ENCODE results near the gene CCND3. TPM values are rescaled to one million over a fixed set of nuclear protein-coding genes. Genes with fewer than 3 reads are reported as not detected.
A peak's percentile ranks its signal among the peaks of the same experiment; 100 is the strongest.

The CCND3 gene
- total and polyA plus RNA-seq, 2 of the 13 experiments (the other 11 are each of a cell fraction or from before 2014, with no cell fraction given), result 4.3 to 7.2 TPM

GRCh38 chr6:41895300-41896233 lies 46.0 kb downstream of the CCND3 start, which contains the start of gene USP49 (continued):
- no peak for TF ChIP-seq AHDC1 (CRISPR knock-in tag; IDR thresholded peaks at IDR 0.05; ENCODE audit: borderline replicate concordance)
- TF ChIP-seq, protein P1, sequence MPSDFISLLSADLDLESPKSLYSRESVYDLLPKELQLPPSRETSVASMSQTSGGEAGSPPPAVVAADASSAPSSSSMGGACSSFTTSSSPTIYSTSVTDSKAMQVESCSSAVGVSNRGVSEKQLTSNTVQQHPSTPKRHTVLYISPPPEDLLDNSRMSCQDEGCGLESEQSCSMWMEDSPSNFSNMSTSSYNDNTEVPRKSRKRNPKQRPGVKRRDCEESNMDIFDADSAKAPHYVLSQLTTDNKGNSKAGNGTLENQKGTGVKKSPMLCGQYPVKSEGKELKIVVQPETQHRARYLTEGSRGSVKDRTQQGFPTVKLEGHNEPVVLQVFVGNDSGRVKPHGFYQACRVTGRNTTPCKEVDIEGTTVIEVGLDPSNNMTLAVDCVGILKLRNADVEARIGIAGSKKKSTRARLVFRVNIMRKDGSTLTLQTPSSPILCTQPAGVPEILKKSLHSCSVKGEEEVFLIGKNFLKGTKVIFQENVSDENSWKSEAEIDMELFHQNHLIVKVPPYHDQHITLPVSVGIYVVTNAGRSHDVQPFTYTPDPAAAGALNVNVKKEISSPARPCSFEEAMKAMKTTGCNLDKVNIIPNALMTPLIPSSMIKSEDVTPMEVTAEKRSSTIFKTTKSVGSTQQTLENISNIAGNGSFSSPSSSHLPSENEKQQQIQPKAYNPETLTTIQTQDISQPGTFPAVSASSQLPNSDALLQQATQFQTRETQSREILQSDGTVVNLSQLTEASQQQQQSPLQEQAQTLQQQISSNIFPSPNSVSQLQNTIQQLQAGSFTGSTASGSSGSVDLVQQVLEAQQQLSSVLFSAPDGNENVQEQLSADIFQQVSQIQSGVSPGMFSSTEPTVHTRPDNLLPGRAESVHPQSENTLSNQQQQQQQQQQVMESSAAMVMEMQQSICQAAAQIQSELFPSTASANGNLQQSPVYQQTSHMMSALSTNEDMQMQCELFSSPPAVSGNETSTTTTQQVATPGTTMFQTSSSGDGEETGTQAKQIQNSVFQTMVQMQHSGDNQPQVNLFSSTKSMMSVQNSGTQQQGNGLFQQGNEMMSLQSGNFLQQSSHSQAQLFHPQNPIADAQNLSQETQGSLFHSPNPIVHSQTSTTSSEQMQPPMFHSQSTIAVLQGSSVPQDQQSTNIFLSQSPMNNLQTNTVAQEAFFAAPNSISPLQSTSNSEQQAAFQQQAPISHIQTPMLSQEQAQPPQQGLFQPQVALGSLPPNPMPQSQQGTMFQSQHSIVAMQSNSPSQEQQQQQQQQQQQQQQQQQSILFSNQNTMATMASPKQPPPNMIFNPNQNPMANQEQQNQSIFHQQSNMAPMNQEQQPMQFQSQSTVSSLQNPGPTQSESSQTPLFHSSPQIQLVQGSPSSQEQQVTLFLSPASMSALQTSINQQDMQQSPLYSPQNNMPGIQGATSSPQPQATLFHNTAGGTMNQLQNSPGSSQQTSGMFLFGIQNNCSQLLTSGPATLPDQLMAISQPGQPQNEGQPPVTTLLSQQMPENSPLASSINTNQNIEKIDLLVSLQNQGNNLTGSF (CRISPR knock-in tag; IDR thresholded peaks at IDR 0.05), result no peak
- TF ChIP-seq NR2C2 (CRISPR knock-in tag; IDR thresholded peaks at IDR 0.05; ENCODE audit: borderline replicate concordance), result peak; percentile 76; the same call in 1 of the 2 replicates
- TF ChIP-seq ZNF616 (CRISPR knock-in tag; IDR thresholded peaks at IDR 0.05; ENCODE audit: low read depth), result no peak
- no peak for TF ChIP-seq ZKSCAN1 (IDR thresholded peaks at IDR 0.05; ENCODE audit: low read length)
- peak; percentile 27; the same call in 1 of the 2 replicates for TF ChIP-seq ZBTB25 (CRISPR knock-in tag; IDR thresholded peaks at IDR 0.05)
- TF ChIP-seq DMAP1 (CRISPR knock-in tag; IDR thresholded peaks at IDR 0.05), result peak; percentile 61; the same call in 1 of the 2 replicates
- 0 out of 2 replicates have a peak, but pooled peaks have one; percentile 36 for TF ChIP-seq NFIC (IDR thresholded peaks at IDR 0.05; ENCODE audit: low read length)
- TF ChIP-seq KDM4B (CRISPR knock-in tag; IDR thresholded peaks at IDR 0.05), result no peak
- TF ChIP-seq ZNF687 (CRISPR knock-in tag; IDR thresholded peaks at IDR 0.05), result peak; percentile 77
- TF ChIP-seq PRMT3 (CRISPR knock-in tag; IDR thresholded peaks at IDR 0.05; ENCODE audit: borderline replicate concordance, low read depth), result no peak
